8988T (cell line): ENCODE measurements around the gene LRRC3B.

Source experiments
- DNase-seq: peaks from one replicate; pipeline ENCODE4 v3.0.0; 2011

Gene LRRC3B

DNA sequence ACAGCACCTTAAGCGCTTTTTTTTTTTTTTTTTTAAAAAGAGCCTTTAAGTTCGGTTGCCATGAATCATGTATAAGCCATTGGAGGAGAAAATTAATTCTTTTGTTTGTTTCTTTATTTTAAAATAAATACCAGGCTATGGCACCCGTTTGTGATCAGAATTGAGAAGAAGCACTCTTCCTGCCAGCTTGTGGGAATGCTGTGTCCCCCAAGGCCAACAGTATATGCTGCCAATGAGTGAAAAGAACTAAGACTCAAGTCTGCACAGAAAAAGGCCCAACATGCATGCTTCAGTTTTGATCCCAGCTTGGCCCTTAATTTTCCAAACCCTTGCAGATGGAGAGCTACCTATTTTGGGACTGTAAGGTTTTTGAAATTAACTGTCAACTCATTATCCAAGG lies 90.5 kb downstream of the LRRC3B start:
- no peak for DNase-seq

DNA sequence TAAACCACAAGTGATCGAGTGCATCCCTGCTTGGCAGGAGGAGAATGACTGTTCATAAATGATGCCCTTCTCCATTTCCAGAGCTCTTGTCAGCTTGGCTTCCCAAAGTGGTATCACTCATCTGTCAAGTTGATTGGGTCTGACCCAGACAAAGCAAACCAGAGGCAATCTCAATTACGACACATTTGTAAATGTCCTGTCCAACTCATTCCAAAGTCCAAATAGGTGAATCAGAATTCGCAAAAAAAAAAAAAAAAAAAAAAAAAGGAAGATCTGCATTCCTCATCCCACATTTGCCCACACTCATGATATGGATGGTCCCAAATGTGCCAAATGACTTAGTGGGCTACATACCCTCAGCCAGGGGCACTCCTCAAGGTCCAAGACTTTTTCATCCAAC lies 91.9 kb downstream of the LRRC3B start:
- DNase-seq: no peak

DNA sequence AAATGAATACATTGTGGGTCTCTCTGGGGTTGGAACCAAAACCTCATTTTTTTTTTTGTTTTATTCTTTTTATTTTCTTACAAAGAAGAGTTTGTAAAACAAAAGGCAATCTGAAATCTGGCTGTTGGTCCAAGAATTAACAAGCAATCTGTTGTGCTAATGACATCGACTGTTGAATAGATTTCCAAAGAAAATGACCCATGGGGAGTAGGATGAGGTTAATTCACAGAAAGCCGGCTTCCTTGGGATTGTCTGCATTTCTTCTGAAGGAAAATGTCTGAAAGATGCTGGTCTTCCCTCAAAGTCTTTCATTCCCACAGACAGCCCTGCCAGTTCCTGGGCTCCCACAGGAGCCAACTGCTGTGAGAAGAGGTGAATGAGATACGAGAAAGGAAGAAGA lies 92.9 kb downstream of the LRRC3B start:
- DNase-seq: no peak

DNA sequence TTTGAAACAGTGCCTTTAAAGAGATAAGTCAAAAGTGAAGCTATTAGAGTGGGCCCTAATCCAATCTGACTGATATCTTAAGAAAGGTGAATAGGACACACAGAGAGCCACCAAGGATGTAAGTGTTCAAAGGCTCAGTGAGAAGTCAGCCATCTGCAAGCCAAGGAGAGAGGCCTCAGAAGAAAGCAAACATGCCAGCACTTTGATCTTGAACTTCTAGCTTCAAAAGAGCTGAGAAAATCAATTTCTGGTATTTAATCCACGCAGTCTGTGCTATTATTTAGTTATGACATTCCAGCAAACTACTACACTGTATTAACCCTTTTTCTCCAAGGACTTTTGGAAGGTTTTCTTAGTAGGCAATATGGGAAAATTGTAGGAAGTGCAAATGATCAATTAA lies 95.7 kb downstream of the LRRC3B start:
- DNase-seq: no peak

DNA sequence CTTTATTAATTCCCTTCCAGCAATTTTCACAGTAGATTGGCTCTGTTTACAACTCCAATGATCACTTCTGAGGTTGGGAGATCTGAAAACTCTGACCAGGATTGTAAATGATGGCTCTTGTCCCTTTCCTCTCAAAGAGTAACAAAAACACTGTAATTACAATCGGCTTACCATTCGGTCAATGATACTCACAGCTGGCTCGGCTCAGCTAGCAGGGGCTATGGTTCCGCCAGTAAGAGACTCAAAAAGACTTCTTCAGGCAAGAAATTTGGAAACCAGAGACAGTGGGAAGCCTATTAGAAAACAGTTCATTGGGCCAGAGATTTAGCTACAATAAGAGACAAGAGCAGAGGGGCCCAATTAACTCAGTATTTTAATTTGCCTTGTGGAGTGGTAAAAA lies 96.6 kb downstream of the LRRC3B start:
- DNase-seq: no peak

DNA sequence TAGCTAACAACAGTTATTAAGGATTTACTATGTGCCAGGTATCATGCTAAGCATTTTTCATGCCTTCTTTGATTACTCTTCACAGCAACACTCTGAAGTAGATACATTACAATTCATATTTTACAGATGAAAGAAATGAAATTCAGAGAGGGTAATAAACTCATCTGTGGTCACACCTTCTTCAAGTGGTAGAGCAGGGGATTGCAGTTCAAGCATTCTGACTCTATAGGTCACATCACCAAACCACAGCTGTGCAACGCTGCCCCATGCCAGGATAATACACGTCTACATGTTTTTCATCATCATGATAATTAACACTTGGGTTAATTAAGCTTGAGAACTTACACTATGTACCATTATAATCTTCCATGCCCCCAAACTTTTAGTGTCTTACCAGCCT lies 98.5 kb downstream of the LRRC3B start:
- DNase-seq: no peak

DNA sequence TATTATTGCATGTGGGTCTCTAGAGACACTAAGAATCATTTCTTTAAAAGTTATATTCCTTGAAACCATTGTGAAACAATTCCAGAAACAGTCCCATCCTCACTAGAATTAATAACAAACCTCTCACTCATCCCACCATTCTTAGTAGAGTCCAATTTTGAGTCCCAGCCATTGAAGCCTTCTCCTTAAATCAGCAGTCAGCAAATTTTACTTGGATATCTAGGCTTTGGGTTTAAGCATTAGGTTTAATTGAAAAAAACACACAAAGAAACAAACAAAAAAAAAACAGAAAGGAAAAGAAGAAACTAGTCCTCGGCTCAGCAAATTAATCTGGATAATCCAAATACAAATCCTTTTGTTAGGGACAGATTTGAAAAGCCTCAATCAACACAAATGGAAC lies 109.3 kb downstream of the LRRC3B start:
- no peak for DNase-seq

DNA sequence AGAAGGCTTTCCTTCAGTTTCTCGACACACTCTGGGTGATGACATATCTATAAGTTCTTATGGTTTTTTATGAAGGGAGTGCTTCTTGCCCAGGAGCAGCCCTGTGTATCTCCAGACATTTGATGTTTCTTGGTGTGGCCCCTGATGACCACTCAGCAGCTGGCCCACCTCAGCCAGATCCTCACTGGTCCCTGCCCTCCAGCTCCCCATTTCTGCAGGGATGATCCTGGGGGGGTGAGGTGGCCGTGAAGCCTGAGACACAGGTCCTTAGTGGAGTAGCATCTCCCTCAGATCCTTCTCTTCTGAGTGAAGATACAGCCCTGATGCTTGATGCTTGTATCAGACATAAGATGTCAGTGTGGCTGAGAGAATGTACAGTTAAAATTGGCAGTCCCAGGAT lies 127.7 kb downstream of the LRRC3B start:
- no peak for DNase-seq

DNA sequence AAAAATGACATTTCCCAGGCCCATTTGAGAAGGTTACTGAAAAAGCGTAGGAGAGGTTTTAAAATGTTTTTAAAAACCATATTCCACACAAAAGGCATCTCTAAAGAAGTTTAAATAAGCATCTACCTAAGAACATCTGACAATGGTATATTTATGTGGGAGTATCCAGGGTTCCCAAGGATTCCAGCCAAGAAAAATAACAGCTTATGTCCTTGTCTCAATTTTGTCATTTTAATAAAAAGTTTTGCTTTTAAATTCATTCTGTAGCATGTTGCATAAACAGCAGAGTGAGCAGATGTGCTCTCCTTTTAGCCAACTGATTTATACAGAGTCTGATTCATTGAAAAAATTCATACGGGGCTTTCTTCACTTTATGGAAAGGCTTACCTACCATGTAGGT lies 129.9 kb downstream of the LRRC3B start:
- DNase-seq: no peak

DNA sequence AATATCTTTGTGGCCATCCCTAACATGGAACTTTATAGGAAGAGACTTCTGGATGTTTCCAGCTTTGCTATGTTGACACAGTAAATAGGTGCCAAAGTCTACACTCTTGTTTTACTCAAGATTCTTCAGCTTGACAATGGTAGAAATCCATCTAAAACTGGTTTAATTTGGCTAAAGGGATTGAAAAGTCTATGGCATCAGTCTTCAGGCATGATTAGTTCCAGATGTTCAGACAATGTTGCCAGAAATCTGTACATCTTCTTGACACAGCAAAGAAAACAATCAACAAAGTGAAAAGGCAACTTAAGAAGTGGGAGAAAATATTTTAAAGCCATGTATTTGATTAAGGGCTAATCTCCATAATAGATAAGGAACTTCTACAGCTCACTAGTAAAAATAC lies 130.5 kb downstream of the LRRC3B start:
- DNase-seq: no peak

DNA sequence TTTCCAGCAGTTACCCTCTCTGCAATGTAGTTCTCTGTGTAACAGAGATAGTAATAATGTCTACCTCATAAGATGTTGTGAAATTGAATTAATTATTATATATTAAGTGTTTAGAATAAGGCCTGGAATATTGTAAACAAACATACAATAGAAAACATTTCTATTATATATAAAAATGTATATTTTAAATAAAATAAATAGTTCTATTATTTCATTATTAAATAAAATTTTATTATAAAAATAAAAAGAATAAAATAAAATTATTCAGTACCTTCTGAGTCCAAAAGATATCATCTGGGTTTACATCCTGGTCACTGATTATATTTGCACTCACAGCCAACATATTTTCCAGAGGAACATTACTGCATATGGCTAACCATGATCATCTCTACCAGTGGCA lies 135.4 kb downstream of the LRRC3B start:
- DNase-seq: no peak
